NCI-H2227 treated with DMSO at 0.1 percent for 48 hours (cell line): ENCODE measurements around the gene HLCS.
A peak's percentile ranks its signal among the peaks of the same experiment; 100 is the strongest.

Experiments used
- DNase-seq: peaks from one replicate; lab custom pipeline; 2025; lab: John Stamatoyannopoulos, UW

HLCS gene

GRCh38 chr21:36985751-36986594 is 19.5 kb upstream of the HLCS start:
- no peak for DNase-seq

- DNase-seq, result no peak
Measured at GRCh38 chr21:36981977-36982700, 15.7 kb upstream of the HLCS start.

- no peak for DNase-seq
Measured at GRCh38 chr21:36981049-36981391, 14.6 kb upstream of the HLCS start.

- no peak for DNase-seq
Measured at GRCh38 chr21:36980280-36981048, 14.0 kb upstream of the HLCS start.

- DNase-seq, result peak; percentile 86
Measured at GRCh38 chr21:36976882-36977651, 10.6 kb upstream of the HLCS start.

- DNase-seq, result no peak
Measured at GRCh38 chr21:36976228-36976861, 9.9 kb upstream of the HLCS start.

GRCh38 chr21:36974851-36975192 is 8.4 kb upstream of the HLCS start:
- DNase-seq, result no peak

GRCh38 chr21:36973986-36974850 is 7.7 kb upstream of the HLCS start:
- no peak for DNase-seq

GRCh38 chr21:36968976-36969375 is 2.5 kb upstream of the HLCS start:
- DNase-seq, result no peak

GRCh38 chr21:36968414-36968813 is 1.9 kb upstream of the HLCS start:
- no peak for DNase-seq

- peak; percentile 46 for DNase-seq
Measured at GRCh38 chr21:36966821-36967768, 626 bp upstream of the HLCS start.

GRCh38 chr21:36965720-36966065 is 776 bp downstream of the HLCS start:
- DNase-seq, result no peak

GRCh38 chr21:36964827-36965719 is 1.4 kb downstream of the HLCS start:
- DNase-seq, result no peak

- no peak for DNase-seq
Measured at GRCh38 chr21:36964398-36964797, 2.1 kb downstream of the HLCS start.

GRCh38 chr21:36962098-36962780 is 4.2 kb downstream of the HLCS start:
- no peak for DNase-seq

- no peak for DNase-seq
Measured at GRCh38 chr21:36960676-36961284, 5.7 kb downstream of the HLCS start.

GRCh38 chr21:36959020-36959835 is 7.2 kb downstream of the HLCS start:
- DNase-seq, result no peak
